Subcutaneous adipose tissue (tissue), 4 donors: ENCODE data around the gene IRF8. TPM values are rescaled to one million over a fixed set of nuclear protein-coding genes. Genes with fewer than 3 reads are reported as not detected.

ENCODE experiments used
- total RNA-seq, 4 donors: library from RNA; depleted of rRNA; stranded (reverse); fragments of >200 nt; gene quantifications; one replicate each; pipeline ENCODE4 v1.1.0, GENCODE V29; 2016
- TF ChIP-seq, protein P1 (sequence below): fragments of 450-650 bp; IDR thresholded peaks from one replicate; pipeline ENCODE4 v1.5.1; 2016; ENCODE audit warnings: low read depth, mild to moderate bottlenecking, control low read depth, antibody characterized with exemption, moderate library complexity

The IRF8 gene
- total RNA-seq, 4 donors from 2014 or later, result 40.8 to 156 (median 66.6) TPM

- TF ChIP-seq, protein P1, sequence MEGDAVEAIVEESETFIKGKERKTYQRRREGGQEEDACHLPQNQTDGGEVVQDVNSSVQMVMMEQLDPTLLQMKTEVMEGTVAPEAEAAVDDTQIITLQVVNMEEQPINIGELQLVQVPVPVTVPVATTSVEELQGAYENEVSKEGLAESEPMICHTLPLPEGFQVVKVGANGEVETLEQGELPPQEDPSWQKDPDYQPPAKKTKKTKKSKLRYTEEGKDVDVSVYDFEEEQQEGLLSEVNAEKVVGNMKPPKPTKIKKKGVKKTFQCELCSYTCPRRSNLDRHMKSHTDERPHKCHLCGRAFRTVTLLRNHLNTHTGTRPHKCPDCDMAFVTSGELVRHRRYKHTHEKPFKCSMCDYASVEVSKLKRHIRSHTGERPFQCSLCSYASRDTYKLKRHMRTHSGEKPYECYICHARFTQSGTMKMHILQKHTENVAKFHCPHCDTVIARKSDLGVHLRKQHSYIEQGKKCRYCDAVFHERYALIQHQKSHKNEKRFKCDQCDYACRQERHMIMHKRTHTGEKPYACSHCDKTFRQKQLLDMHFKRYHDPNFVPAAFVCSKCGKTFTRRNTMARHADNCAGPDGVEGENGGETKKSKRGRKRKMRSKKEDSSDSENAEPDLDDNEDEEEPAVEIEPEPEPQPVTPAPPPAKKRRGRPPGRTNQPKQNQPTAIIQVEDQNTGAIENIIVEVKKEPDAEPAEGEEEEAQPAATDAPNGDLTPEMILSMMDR, result no peak
Measured at GRCh38 chr16:85908889-85909589, 10.1 kb downstream of the IRF8 start.

DNA sequence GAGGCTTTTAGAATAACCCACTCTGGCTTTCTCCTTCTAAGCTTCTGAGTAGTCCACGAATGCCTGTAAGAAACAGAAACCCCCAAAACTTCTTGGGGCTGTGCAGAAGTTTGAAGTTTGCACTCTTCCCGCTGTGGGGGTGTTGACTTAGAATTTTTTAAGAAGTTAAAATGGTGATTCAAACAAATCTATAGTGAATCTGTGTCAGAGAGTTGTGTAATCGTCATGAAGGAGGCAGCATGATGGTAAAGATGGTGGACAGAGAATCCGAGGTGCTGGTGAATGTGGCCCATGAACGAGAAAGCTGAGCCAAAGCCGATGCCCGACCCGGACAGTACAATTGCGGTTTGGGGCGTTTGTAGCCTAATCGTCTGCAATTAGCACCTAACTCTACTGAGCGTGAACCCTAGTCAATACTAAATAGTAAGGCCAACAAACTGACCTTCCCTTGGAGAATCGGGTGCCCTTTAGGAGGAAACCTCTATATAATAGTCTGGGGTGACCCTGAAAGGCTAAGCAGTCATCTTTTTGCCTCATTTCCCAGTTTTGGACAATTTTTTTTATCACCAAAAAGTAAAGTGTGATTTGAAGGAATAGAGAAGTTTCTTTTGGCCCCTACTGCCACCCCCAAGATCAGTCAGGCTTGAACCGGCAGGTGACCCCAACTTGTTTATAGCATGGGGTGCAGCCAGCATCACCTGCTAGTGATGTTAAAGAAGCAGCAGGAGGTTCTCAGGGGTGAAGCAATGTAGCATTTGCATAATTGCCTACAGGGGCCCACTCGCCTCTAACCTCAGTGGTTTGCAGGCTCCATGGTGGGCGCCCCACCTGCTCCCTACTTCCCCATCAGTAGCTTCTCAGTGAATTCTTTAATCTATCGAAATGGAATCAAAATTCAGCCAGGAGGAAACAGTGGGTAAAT lies 11.2 kb downstream of the IRF8 start:
- TF ChIP-seq, protein P1, result no peak

- TF ChIP-seq, protein P1, result no peak
Measured at GRCh38 chr16:85910854-85911247, 11.9 kb downstream of the IRF8 start.

GRCh38 chr16:85911251-85911930 lies 12.4 kb downstream of the IRF8 start:
- TF ChIP-seq, protein P1, result no peak

DNA sequence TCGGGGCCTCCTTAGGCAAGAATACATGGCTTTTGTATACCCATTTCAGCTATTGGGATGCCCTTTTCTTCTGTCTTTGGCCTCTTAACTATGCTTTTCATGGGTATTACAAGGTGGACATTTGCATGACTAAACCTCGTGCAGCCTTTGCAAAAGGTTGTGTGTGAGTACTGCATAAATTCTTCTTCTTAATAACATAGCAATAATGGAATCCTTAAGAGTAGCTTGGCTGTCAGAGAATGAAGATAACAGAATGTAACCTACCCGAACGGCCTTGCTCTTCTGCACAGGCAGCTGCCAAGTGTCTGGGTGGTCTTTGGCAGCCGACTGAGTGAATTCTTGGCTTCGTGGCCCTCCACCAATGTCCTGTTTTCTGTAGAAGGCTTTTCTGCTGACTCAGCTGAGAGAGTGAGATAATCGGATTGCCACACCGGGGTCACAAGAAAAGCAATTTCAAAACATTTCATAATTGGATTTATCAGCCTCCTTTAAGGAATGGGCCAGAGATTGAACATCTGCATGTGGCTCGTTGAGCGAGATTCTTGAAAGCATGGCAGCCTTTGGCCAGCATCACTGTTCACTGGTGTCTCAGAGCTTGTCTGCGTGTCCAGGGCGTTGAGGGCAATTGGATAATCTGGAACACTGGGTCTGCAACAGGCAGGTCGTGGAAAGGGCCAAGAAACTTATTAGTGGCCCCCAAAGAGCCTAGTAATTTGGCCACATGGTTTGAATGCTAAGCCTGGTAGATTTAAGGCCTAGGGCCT lies 13.4 kb downstream of the IRF8 start:
- TF ChIP-seq, protein P1, result no peak

- TF ChIP-seq, protein P1, result no peak
Measured at GRCh38 chr16:85913141-85913601, 14.2 kb downstream of the IRF8 start.
